WTC11 (cell line): ENCODE data around the gene MYCBPAP.
"Not testable (repeated sequence)": the region's sequence is repeated elsewhere in the genome, so short reads cannot be mapped to it uniquely, and the experiment has no call there.

Experiments used
- CTCF ChIP-seq: fragments of 200-600 bp; IDR thresholded peaks from 2 replicates; pipeline ENCODE4 v1.8.0; 2022; ENCODE audit warnings: antibody characterized with exemption
- HMGXB4 ChIP-seq: sonication (generic); formaldehyde crosslinking; IDR thresholded peaks from 2 replicates; pipeline ENCODE4 v1.8.1; 2023; ENCODE audit warnings: mild to moderate bottlenecking, moderate library complexity, missing genetic modification reagents
- JUN ChIP-seq: sonication (generic); formaldehyde crosslinking; IDR thresholded peaks from 2 replicates; pipeline ENCODE4 v1.8.0; 2023; ENCODE audit warnings: mild to moderate bottlenecking, missing genetic modification reagents
- ZBTB21 ChIP-seq: sonication (generic); formaldehyde crosslinking; IDR thresholded peaks from 2 replicates; pipeline ENCODE4 v1.8.1; 2023; ENCODE audit warnings: mild to moderate bottlenecking, missing genetic modification reagents, borderline replicate concordance
- ZBTB43 ChIP-seq: sonication (generic); formaldehyde crosslinking; IDR thresholded peaks from 2 replicates; pipeline ENCODE4 v1.8.1; 2023; ENCODE audit warnings: mild to moderate bottlenecking, missing genetic modification reagents

DNA sequence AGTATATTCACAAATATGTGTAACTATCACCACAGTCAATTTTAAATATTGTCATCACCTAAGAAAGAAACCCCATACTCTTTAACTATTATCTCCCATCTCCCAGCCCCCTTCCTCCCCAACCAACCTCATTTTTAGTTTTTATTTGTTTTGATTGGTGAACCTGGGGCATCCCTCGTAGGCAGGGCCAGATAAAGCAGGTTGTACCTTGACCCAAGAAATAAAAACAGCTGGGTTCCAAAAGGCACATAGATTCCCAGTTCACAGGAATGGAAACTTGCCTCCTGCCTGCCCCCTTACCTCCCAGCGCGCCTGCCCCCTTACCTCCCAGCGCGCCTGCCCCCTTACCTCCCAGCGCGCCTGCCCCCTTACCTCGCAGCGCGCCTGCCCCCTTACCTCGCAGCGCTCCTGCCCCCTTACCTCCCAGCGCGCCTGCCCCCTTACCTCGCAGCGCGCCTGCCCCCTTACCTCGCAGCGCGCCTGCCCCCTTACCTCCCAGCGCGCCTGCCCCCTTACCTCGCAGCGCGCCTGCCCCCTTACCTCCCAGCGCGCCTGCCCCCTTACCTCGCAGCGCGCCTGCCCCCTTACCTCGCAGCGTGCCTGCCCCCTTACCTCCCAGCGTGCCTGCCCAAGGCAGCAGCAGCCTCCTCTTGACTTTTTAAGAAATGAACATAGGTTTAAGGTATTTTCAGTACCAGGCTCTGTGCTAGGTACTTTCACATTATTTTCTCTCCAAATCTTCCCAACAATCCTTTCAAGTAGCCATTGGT lies 32.3 kb upstream of the MYCBPAP start:
- not testable (repeated sequence) for TF ChIP-seq CTCF; ZBTB21; JUN (CRISPR knock-in tag); HMGXB4 (CRISPR knock-in tag); ZBTB43 (CRISPR knock-in tag)
